KG1 (cell line): ENCODE measurements around the gene SLC30A7.
"Not testable (repeated sequence)": the region's sequence is repeated elsewhere in the genome, so short reads cannot be mapped to it uniquely, and the experiment has no call there.

ENCODE experiments used
- DNase-seq: peaks from one replicate; lab custom pipeline; 2025; lab: John Stamatoyannopoulos, UW

The SLC30A7 gene

GRCh38 chr1:100941098-100941527, 45.2 kb downstream of the SLC30A7 start:
- DNase-seq: no peak

GRCh38 chr1:100941580-100942216, 45.8 kb downstream of the SLC30A7 start:
- DNase-seq: no peak

GRCh38 chr1:100942304-100943046, 46.6 kb downstream of the SLC30A7 start:
- no peak for DNase-seq

- DNase-seq: no peak
Measured at GRCh38 chr1:100943533-100943932, 47.6 kb downstream of the SLC30A7 start.

- not testable (repeated sequence) for DNase-seq
Measured at GRCh38 chr1:100946064-100946463, 50.2 kb downstream of the SLC30A7 start.

- DNase-seq: not testable (repeated sequence)
Measured at GRCh38 chr1:100947816-100948215, 51.9 kb downstream of the SLC30A7 start.

GRCh38 chr1:100948721-100949405, 53.0 kb downstream of the SLC30A7 start:
- DNase-seq: not testable (repeated sequence)

- not testable (repeated sequence) for DNase-seq
Measured at GRCh38 chr1:100949515-100950158, 53.7 kb downstream of the SLC30A7 start.

- DNase-seq: no peak
Measured at GRCh38 chr1:100950337-100950736, 54.4 kb downstream of the SLC30A7 start.

- no peak for DNase-seq
Measured at GRCh38 chr1:100950781-100951180, 54.9 kb downstream of the SLC30A7 start.

- DNase-seq: no peak
Measured at GRCh38 chr1:100952104-100952745, 56.3 kb downstream of the SLC30A7 start.

- not testable (repeated sequence) for DNase-seq
Measured at GRCh38 chr1:100952970-100953369, 57.1 kb downstream of the SLC30A7 start.

GRCh38 chr1:100953960-100954730, 58.3 kb downstream of the SLC30A7 start:
- DNase-seq: no peak

GRCh38 chr1:100955322-100955721, 59.4 kb downstream of the SLC30A7 start:
- no peak for DNase-seq

GRCh38 chr1:100959502-100960060, 63.7 kb downstream of the SLC30A7 start:
- DNase-seq: no peak

- no peak for DNase-seq
Measured at GRCh38 chr1:100960098-100960497, 64.2 kb downstream of the SLC30A7 start.

GRCh38 chr1:100968621-100969020, 72.7 kb downstream of the SLC30A7 start:
- no peak for DNase-seq

- no peak for DNase-seq
Measured at GRCh38 chr1:100969327-100969726, 73.4 kb downstream of the SLC30A7 start.

- no peak for DNase-seq
Measured at GRCh38 chr1:100971021-100971420, 75.1 kb downstream of the SLC30A7 start.

- no peak for DNase-seq
Measured at GRCh38 chr1:100972185-100972584, 76.3 kb downstream of the SLC30A7 start.

GRCh38 chr1:100976936-100977335, 81.0 kb downstream of the SLC30A7 start:
- no peak for DNase-seq
